ENCODE results near the gene SEC22A.

DNA sequence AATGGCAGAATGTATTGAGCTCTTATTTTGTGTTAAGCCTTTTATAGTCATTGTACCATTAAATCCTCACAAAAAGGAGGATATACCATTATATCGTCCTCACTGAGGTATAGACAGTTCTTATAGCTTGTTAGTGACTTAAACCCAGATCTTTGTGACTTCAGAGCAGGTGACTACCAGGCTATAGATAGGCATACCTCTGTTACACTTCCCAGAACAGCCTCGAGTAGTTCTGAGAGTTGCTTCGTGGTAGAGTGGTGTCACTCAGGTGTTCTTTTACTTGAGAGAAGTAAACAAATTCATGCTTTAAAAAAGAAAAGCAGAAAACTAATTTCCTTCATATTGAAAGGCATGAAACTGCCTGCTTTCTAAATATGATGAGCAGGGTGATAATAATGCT, 59.9 kb downstream of the SEC22A start:
- TF ChIP-seq HNRNPLL (IDR thresholded peaks at IDR 0.05; ENCODE audit: low read depth, low read length, poor library complexity, severe bottlenecking) (no peak), KDM5A (IDR thresholded peaks at IDR 0.05; ENCODE audit: borderline replicate concordance, low read length) (no peak)
- TF ChIP-seq, protein P1, sequence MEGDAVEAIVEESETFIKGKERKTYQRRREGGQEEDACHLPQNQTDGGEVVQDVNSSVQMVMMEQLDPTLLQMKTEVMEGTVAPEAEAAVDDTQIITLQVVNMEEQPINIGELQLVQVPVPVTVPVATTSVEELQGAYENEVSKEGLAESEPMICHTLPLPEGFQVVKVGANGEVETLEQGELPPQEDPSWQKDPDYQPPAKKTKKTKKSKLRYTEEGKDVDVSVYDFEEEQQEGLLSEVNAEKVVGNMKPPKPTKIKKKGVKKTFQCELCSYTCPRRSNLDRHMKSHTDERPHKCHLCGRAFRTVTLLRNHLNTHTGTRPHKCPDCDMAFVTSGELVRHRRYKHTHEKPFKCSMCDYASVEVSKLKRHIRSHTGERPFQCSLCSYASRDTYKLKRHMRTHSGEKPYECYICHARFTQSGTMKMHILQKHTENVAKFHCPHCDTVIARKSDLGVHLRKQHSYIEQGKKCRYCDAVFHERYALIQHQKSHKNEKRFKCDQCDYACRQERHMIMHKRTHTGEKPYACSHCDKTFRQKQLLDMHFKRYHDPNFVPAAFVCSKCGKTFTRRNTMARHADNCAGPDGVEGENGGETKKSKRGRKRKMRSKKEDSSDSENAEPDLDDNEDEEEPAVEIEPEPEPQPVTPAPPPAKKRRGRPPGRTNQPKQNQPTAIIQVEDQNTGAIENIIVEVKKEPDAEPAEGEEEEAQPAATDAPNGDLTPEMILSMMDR (CRISPR knock-in tag; IDR thresholded peaks at IDR 0.05) = no peak
